ENCODE measurements around the gene HIRIP3. TPM values are rescaled to one million over a fixed set of nuclear protein-coding genes. Genes with fewer than 3 reads are reported as not detected.

The HIRIP3 gene
- polyA plus RNA-seq, 3 donors from 2014 or later = 14.1 to 23.5 (median 18.9) TPM

DNA sequence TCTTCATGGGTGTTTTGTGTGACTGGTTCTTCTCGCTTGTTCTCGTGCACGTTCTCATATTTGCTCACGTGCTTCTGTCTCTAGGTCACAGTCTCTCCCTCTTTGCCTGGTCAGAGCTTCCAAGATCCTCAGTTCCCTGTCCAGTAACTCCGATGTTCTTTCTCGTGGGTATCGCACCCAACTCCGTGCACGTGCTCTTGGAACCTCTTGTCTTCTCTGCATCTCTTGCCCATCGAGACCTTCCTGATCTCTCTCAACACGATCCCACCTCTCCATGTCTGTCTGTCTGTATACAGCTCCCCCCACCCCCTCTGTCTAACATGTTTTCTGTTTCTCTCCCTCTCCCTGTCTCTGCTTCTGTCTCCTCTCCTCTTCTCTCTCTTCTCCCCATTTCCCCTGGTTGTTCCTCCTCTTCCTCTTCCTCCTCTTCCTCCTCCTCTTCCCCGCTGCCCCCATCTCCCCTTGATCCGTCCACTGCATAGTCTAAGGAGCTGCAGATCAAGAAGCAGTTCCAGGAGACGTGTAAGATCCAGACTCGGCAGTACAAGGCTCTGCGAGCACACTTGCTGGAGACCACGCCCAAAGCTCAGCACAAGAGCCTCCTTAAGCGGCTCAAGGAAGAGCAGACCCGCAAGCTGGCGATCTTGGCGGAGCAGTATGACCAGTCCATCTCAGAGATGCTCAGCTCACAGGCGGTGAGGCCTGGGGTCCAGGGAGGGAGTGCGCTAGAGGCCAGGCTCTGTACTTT lies 6.1 kb downstream of the HIRIP3 start:
- DNase-seq = no peak
- Mint-ChIP-seq H3K4me1 (peaks cover 3 to 6% of the 10 kb centered on the region in 2 donors), H3K36me3 (peaks cover 8 to 33% (median 16%) of the 10 kb centered on the region in 3 donors)

DNA sequence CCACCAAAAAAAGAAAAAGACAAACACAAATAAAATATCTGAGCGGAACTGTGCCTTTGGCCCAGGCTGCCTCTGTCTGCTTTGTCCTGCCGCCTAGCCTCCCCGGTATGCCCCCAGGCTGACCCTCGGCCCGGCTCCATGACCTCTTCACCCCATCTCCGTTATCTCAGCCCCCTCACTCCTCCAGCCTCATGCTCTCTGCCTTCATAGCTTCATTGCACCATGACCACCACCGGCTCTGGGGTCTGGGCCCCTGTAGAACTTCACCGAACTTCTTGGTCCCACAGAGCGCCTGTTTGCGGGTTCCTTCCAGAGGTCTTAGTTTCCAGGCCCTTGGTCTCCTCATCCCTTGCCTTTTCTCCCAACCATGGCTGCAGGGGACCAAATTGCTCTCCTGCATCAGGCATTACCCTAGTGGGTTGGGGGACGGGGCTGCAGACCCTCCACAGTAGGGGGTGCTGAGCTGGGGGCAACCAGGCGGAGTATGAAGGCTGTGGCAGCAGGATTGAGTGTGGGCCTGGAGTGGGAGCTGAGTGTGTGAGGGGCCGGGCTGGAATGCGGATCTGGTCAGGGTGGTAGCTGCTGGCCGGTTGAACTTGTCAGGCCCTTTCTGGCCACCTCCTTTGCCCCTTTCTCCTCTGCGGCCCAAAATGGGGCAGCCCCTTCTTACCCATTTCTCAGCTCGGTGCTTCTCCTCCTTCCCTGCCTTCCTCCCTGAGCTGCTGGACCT lies 6.9 kb downstream of the HIRIP3 start:
- peaks cover 0 to 4% of the 10 kb centered on the region in 2 donors for H3K4me1 Mint-ChIP-seq
- DNase-seq = no peak
- H3K27me3 Mint-ChIP-seq (ENCODE audit: low read depth in 3 of 3) = no peaks in the 10 kb centered on the region
- H3K27ac Mint-ChIP-seq = peak overlapping the region in 3 of 6 donors; percentile 1 to 39 (median 25)
- no peak overlapping the region for H3K4me3 Mint-ChIP-seq
- H3K36me3 Mint-ChIP-seq = peaks cover 11 to 40% (median 23%) of the 10 kb centered on the region in 3 donors
- no peaks in the 10 kb centered on the region for H3K9me3 Mint-ChIP-seq

More for the DNA sequence above, 6.1 kb downstream of the HIRIP3 start:
- H3K9me3 Mint-ChIP-seq = no peaks in the 10 kb centered on the region
- H3K4me3 Mint-ChIP-seq = no peak overlapping the region
- H3K27me3 Mint-ChIP-seq (ENCODE audit: low read depth in 3 of 3) = peaks cover 0 to 2% (median 0%) of the 10 kb centered on the region in 3 donors
- H3K27ac Mint-ChIP-seq = peak overlapping the region in 1 of 6 donors; percentile 25

DNA sequence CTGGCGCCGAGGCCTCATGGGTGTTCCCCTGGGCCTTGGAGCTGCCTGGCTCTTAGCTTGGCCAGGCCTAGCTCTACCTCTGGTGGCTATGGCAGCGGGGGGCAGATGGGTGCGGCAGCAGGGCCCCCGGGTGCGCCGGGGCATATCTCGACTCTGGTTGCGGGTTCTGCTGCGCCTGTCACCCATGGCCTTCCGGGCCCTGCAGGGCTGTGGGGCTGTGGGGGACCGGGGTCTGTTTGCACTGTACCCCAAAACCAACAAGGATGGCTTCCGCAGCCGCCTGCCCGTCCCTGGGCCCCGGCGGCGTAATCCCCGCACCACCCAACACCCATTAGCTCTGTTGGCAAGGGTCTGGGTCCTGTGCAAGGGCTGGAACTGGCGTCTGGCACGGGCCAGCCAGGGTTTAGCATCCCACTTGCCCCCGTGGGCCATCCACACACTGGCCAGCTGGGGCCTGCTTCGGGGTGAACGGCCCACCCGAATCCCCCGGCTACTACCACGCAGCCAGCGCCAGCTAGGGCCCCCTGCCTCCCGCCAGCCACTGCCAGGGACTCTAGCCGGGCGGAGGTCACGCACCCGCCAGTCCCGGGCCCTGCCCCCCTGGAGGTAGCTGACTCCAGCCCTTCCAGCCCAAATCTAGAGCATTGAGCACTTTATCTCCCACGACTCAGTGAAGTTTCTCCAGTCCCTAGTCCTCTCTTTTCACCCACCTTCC lies 7.9 kb downstream of the HIRIP3 start:
- Mint-ChIP-seq H3K9me3 (no peaks in the 10 kb centered on the region), H3K4me1 (peaks cover 0 to 2% of the 10 kb centered on the region in 2 donors), H3K36me3 (peaks cover 14 to 44% (median 26%) of the 10 kb centered on the region in 3 donors), H3K4me3 (no peak overlapping the region), H3K27ac (peak overlapping the region in 1 of 6 donors; percentile 40), H3K27me3 (ENCODE audit: low read depth in 3 of 3) (peaks cover 0 to 2% (median 0%) of the 10 kb centered on the region in 3 donors)
- DNase-seq = no peak

DNA sequence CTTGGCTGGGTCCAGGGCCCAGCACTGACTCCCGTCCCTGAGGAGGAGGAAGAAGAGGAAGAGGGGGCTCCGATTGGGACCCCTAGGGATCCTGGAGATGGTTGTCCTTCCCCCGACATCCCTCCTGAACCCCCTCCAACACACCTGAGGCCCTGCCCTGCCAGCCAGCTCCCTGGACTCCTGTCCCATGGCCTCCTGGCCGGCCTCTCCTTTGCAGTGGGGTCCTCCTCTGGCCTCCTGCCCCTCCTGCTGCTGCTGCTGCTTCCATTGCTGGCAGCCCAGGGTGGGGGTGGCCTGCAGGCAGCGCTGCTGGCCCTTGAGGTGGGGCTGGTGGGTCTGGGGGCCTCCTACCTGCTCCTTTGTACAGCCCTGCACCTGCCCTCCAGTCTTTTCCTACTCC lies 8.5 kb downstream of the HIRIP3 start:
- no peak overlapping the region for H3K4me3 Mint-ChIP-seq
- no peaks in the 10 kb centered on the region for H3K9me3 Mint-ChIP-seq
- DNase-seq = no peak
- H3K36me3 Mint-ChIP-seq = peaks cover 14 to 49% (median 26%) of the 10 kb centered on the region in 3 donors
- H3K27ac Mint-ChIP-seq = no peak overlapping the region
- H3K4me1 Mint-ChIP-seq = peaks cover 0 to 1% of the 10 kb centered on the region in 2 donors
- H3K27me3 Mint-ChIP-seq (ENCODE audit: low read depth in 3 of 3) = peaks cover 0 to 2% (median 0%) of the 10 kb centered on the region in 3 donors

DNA sequence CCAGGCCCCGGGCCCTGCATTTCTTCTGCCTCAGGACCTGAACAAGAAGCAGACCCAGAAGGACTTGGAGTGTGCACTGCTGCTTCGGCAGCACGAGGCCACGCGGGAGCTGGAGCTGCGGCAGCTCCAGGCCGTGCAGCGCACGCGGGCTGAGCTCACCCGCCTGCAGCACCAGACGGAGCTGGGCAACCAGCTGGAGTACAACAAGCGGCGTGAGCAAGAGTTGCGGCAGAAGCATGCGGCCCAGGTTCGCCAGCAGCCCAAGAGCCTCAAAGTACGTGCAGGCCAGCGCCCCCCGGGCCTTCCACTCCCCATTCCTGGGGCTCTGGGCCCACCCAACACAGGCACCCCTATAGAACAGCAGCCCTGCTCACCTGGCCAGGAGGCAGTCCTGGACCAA lies 9.2 kb downstream of the HIRIP3 start:
- Mint-ChIP-seq H3K36me3 (peaks cover 14 to 51% (median 26%) of the 10 kb centered on the region in 3 donors), H3K4me1 (peaks cover 0 to 1% of the 10 kb centered on the region in 2 donors), H3K27ac (no peak overlapping the region), H3K9me3 (no peaks in the 10 kb centered on the region), H3K4me3 (no peak overlapping the region), H3K27me3 (ENCODE audit: low read depth in 3 of 3) (peaks cover 0 to 2% (median 0%) of the 10 kb centered on the region in 3 donors)
- no peak for DNase-seq

DNA sequence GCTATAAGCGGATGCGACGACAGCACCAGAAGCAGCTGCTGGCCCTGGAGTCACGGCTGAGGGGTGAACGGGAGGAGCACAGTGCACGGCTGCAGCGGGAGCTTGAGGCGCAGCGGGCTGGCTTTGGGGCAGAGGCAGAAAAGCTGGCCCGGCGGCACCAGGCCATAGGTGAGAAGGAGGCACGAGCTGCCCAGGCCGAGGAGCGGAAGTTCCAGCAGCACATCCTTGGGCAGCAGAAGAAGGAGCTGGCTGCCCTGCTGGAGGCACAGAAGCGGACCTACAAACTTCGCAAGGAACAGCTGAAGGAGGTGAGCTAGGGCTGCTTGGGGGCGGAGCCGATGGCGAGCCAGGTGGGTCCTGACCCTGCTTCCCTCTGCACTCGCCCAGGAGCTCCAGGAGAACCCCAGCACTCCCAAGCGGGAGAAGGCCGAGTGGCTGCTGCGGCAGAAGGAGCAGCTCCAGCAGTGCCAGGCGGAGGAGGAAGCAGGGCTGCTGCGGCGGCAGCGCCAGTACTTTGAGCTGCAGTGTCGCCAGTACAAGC lies 10.1 kb downstream of the HIRIP3 start:
- DNase-seq = no peak
- H3K4me3 Mint-ChIP-seq = no peak overlapping the region
- peaks cover 0 to 2% (median 0%) of the 10 kb centered on the region in 3 donors for H3K27me3 Mint-ChIP-seq (ENCODE audit: low read depth in 3 of 3)
- H3K9me3 Mint-ChIP-seq = no peaks in the 10 kb centered on the region
- peaks cover 0 to 1% of the 10 kb centered on the region in 2 donors for H3K4me1 Mint-ChIP-seq
- H3K36me3 Mint-ChIP-seq = peaks cover 14 to 56% (median 26%) of the 10 kb centered on the region in 3 donors
- H3K27ac Mint-ChIP-seq = no peak overlapping the region

DNA sequence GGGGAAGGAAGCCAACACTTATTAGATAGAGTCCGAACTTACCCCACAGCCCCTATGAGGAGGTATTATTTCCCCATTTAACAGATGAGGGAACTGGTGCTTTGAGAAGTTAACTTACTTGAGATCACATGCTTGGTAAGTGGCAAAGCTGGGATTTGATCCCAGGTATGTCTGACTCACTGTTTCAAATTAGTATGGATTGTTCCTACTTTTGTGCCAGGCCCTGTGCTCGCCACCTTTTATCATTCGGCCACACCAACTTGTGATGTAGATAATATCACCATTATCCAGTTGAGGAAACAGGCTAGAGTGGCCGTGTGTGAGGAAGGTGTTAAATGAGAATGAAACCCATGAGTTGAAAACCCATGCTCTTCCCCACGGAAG lies 10.7 kb downstream of the HIRIP3 start:
- no peak overlapping the region for H3K4me3 Mint-ChIP-seq
- no peak overlapping the region for H3K27ac Mint-ChIP-seq
- H3K9me3 Mint-ChIP-seq = no peaks in the 10 kb centered on the region
- DNase-seq = no peak
- peaks cover 0 to 3% (median 0%) of the 10 kb centered on the region in 3 donors for H3K27me3 Mint-ChIP-seq (ENCODE audit: low read depth in 3 of 3)
- H3K4me1 Mint-ChIP-seq = peaks cover 0 to 1% of the 10 kb centered on the region in 2 donors
- peaks cover 14 to 59% (median 24%) of the 10 kb centered on the region in 3 donors for H3K36me3 Mint-ChIP-seq

DNA sequence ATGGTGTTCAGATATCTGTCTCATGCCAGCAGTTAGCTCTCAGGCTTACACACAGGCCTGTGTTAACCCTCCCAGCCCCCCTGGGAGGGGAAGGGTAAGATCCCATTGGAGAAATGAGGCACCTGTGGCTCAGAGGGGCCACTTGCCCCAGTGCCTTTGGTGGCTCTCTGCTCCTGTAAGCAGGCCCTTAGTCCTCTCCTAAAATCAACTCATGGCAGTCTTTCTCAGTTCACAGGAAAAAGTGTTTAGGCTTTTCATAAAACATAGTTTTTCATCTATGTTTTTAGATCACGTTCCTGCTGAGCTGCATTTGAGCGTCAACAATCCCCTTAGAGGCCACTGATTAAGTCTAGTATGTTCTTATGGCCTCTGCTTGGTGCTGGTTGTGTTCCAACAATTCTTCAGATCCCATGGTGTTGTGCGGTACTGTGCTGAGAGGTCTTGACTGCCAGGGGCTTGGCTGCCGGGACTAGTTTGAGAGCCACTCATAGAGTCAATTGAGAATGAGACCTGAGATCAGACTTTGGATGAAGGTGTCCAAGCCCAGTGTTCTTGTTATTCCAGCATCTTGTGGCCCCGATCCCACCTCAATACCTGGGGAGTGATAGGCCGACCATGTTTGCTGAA lies 11.2 kb downstream of the HIRIP3 start:
- Mint-ChIP-seq H3K27ac (no peak overlapping the region), H3K27me3 (ENCODE audit: low read depth in 3 of 3) (peaks cover 0 to 3% (median 0%) of the 10 kb centered on the region in 3 donors), H3K36me3 (peaks cover 14 to 65% (median 24%) of the 10 kb centered on the region in 3 donors)

DNA sequence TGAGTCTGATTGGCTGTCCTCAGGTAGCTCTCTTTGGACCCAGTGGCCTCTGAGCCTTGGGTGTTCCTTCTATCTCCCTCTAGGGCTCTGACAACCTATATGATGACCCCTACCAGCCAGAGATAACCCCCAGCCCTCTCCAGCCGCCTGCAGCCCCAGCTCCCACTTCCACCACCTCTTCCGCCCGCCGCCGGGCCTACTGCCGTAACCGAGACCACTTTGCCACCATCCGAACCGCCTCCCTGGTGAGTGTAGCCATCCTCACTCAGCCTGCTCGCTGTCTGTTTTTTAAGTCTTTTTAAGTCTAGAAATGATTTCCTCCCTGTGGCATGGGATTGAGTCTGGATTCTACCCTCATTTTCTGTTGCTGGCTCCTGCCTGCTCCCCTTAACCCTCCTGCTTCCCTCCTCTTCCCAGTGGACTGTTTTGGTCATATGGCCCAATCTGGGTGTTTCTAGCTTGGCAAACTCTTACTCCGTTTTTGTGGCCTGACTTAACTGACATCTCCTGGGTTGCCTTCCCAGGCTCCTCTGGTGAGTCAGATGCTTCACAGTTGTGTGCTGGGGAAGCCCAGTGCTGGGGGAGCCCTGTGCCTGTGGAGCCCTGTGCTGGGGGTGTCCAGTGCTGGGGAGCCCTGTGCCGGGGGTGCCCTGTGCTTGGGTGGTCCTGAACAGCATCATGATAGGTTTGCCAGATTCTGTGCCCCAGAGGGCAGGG lies 11.8 kb downstream of the HIRIP3 start:
- H3K9me3 Mint-ChIP-seq = no peaks in the 10 kb centered on the region
- H3K4me3 Mint-ChIP-seq = no peak overlapping the region

More for the DNA sequence above, 11.2 kb downstream of the HIRIP3 start:
- Mint-ChIP-seq H3K9me3 (no peaks in the 10 kb centered on the region), H3K4me1 (peaks cover 0 to 1% of the 10 kb centered on the region in 2 donors), H3K4me3 (no peak overlapping the region)
- no peak for DNase-seq

DNA sequence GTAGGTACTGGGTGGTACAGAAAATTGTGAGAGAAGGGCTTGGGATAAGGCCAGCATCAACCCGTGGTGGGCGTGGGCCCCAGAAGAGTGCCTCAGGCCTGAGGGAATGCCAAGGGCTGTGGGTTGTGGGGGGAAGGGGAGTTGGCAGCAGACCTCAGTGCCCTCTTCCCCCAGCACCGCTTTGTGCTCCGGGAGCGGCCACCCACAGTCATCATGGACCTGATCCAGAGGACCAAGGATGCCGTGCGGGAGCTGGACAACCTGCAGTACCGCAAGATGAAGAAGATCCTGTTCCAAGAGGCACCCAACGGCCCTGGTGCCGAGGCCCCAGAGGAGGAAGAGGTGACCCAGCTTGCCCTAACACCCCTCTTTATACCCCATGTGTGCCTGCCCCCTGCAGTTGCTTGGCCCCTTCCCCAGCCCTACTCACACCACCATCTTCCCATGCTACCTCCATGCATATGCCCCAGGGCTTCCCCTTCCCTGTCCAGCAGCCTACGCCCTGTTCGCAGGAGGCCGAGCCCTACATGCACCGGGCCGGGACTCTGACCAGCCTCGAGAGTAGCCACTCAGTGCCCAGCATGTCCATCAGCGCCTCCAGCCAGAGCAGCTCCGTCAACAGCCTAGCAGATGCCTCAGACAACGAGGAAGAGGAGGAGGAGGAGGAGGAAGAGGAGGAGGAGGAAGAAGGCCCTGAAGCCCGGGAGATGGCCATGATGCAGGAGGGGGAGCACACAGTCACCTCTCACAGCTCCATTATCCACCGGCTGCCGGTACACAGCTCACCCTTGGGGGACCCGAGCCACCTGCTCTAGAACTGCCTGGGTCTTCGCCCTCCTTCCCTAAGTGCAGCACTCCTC lies 12.6 kb downstream of the HIRIP3 start:
- Mint-ChIP-seq H3K4me3 (no peak overlapping the region), H3K27me3 (ENCODE audit: low read depth in 3 of 3) (peaks cover 0 to 3% (median 0%) of the 10 kb centered on the region in 3 donors), H3K36me3 (peaks cover 10 to 69% (median 20%) of the 10 kb centered on the region in 3 donors), H3K4me1 (peaks cover 0 to under 1% of the 10 kb centered on the region in 2 donors), H3K9me3 (no peaks in the 10 kb centered on the region), H3K27ac (peak overlapping the region in 1 of 6 donors; percentile 17)
- no peak for DNase-seq

More for the DNA sequence above, 11.8 kb downstream of the HIRIP3 start:
- Mint-ChIP-seq H3K36me3 (peaks cover 10 to 71% (median 20%) of the 10 kb centered on the region in 3 donors), H3K4me1 (no peaks in the 10 kb centered on the region), H3K27me3 (ENCODE audit: low read depth in 3 of 3) (peaks cover 0 to 3% (median 0%) of the 10 kb centered on the region in 3 donors), H3K27ac (peak overlapping the region in 1 of 6 donors; percentile 58)
- DNase-seq = no peak

DNA sequence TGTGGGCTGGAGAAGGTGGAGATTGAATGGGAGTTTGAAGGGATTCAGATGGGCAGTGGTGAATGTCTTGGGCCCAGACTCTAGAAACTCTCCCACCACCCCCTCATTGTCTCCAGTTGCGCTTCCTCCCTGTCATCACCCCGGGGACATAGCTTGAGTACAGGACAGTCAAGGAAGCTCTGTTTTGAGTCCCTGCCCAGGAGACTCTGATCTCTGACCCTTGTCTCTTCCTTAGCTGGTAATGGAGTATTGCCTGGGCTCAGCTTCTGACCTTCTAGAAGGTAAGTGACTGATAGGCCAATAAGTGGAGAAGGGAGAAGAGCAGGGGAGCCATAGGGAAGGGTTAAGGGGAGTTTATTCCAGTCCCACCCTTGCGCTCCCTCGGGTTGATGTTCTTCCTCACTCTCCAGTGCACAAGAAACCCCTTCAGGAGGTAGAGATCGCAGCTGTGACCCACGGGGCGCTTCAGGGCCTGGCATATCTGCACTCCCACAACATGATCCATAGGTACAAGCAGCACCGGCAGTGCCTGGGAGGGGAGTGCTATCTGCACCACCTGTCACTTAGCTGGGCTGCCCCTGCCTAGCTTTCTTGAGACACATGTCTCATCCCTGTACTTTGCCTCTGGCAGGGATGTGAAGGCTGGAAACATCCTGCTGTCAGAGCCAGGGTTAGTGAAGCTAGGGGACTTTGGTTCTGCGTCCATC lies 16.7 kb downstream of the HIRIP3 start:
- H3K27me3 Mint-ChIP-seq (ENCODE audit: low read depth in 3 of 3) = peaks cover 0 to 3% (median 2%) of the 10 kb centered on the region in 3 donors
- no peaks in the 10 kb centered on the region for H3K9me3 Mint-ChIP-seq
- peaks cover 33 to 36% of the 10 kb centered on the region in 2 donors for H3K4me1 Mint-ChIP-seq
- no peak for DNase-seq
- peaks cover 4 to 44% (median 8%) of the 10 kb centered on the region in 3 donors for H3K36me3 Mint-ChIP-seq
- H3K27ac Mint-ChIP-seq = no peak overlapping the region
- H3K4me3 Mint-ChIP-seq = no peak overlapping the region
